Esophagus squamous epithelium (tissue), 4 donors: ENCODE results near the gene KCNQ1.

ENCODE experiments used
- CTCF ChIP-seq, 6 experiments: fragments of 450-650 bp in 4 of 6; fragments of 200-600 bp in 2 of 6; sonication (generic) in 2 of 6; IDR thresholded peaks; one replicate each; pipeline ENCODE4 v1.5.1; 2016 to 2019; ENCODE audit warnings: antibody characterized with exemption in 6 of 6, mild to moderate bottlenecking in 4 of 6, moderate library complexity in 4 of 6
- POLR2A ChIP-seq, 4 donors: fragments of 450-650 bp; IDR thresholded peaks; one replicate each; pipeline ENCODE4 v1.6.1; 2017; ENCODE audit warnings: antibody characterized with exemption in 4 of 4, mild to moderate bottlenecking in 4 of 4, moderate library complexity in 3 of 4

- TF ChIP-seq POLR2A (IDR thresholded peaks at IDR 0.05) (no peak), CTCF (IDR thresholded peaks at IDR 0.05) (no peak)
Measured at GRCh38 chr11:2552210-2552609, 107.4 kb downstream of the KCNQ1 start.
